Right forelimb (tissue), 1 donor: Measurements from ENCODE around the gene XPO5.
"Not testable (repeated sequence)": the region's sequence is repeated elsewhere in the genome, so short reads cannot be mapped to it uniquely, and the experiment has no call there.

Experiments used
- DNase-seq: peaks from one replicate; pipeline ENCODE4 v3.0.0-alpha.2; 2018

Gene XPO5

GRCh38 chr6:43575772-43576551 is at the start of gene XPO5, which contains the start of gene POLH:
TSS of gene XPO5 (minus strand) at chr6:43576038. CDS start at chr6:43575864, 174 bp downstream.
TSS of gene POLH (plus strand) at chr6:43576185. CDS start at chr6:43582320, 6,135 bp downstream.
- peak; percentile 94 for DNase-seq

- no peak for DNase-seq
Observed at GRCh38 chr6:43625393-43625992, 49.7 kb upstream of the XPO5 start.

- no peak for DNase-seq
Observed at GRCh38 chr6:43624786-43625288, 49.0 kb upstream of the XPO5 start.

- peak; percentile 35 for DNase-seq
Observed at GRCh38 chr6:43623880-43624785, 48.3 kb upstream of the XPO5 start.

GRCh38 chr6:43622541-43622940 is 46.7 kb upstream of the XPO5 start:
- DNase-seq: no peak

GRCh38 chr6:43621836-43622180 is 46.0 kb upstream of the XPO5 start:
- DNase-seq: no peak

GRCh38 chr6:43621078-43621835 is 45.4 kb upstream of the XPO5 start:
- no peak for DNase-seq

GRCh38 chr6:43616725-43617472 is 41.1 kb upstream of the XPO5 start:
- DNase-seq: no peak

- DNase-seq: no peak
Observed at GRCh38 chr6:43614396-43614730, 38.5 kb upstream of the XPO5 start.

- no peak for DNase-seq
Observed at GRCh38 chr6:43613721-43614395, 38.0 kb upstream of the XPO5 start.

GRCh38 chr6:43610431-43610830 is 34.6 kb upstream of the XPO5 start:
- DNase-seq: no peak

GRCh38 chr6:43609402-43609801 is 33.6 kb upstream of the XPO5 start:
- DNase-seq: no peak

GRCh38 chr6:43608807-43609206 is 33.0 kb upstream of the XPO5 start:
- no peak for DNase-seq

GRCh38 chr6:43608310-43608763 is 32.5 kb upstream of the XPO5 start:
- peak; percentile 69 for DNase-seq

- DNase-seq: no peak
Observed at GRCh38 chr6:43606019-43606418, 30.2 kb upstream of the XPO5 start.

- DNase-seq: no peak
Observed at GRCh38 chr6:43604174-43604573, 28.3 kb upstream of the XPO5 start.

GRCh38 chr6:43600595-43600994 is 24.8 kb upstream of the XPO5 start:
- no peak for DNase-seq

- no peak for DNase-seq
Observed at GRCh38 chr6:43593938-43594337, 18.1 kb upstream of the XPO5 start.

GRCh38 chr6:43589564-43589963 is 13.7 kb upstream of the XPO5 start:
- not testable (repeated sequence) for DNase-seq

GRCh38 chr6:43588194-43588593 is 12.4 kb upstream of the XPO5 start:
- DNase-seq: no peak
